ENCODE data around the gene NOXA1. TPM values are rescaled to one million over a fixed set of nuclear protein-coding genes. Genes with fewer than 3 reads are reported as not detected.

NOXA1 gene
- total and polyA plus RNA-seq, 2 of the 8 experiments (the other 6 are each of a cell fraction or from before 2014, with no cell fraction given) = 0.34 to 0.91 TPM

DNA sequence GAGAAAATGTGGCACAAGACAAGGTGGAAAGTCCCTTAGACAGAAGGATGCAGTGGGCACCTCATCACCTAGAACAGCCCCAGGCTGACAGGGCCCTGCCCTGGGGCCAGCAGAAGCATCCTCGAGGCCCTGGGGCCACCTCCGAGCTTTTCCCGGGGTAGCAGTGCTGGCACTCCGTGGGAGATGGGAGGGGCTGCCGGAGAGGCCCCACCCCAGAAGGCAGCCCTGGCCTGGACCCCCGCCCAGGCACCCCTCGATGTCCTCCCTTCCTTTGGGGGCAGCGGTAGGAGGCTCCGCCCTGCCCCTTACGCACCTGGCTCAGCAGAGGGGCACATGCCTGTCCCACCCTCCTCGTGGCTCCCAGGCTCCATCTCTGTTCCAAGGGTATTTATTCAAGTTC is 53.7 kb downstream of the NOXA1 start (continued):
- TF ChIP-seq, protein P1, sequence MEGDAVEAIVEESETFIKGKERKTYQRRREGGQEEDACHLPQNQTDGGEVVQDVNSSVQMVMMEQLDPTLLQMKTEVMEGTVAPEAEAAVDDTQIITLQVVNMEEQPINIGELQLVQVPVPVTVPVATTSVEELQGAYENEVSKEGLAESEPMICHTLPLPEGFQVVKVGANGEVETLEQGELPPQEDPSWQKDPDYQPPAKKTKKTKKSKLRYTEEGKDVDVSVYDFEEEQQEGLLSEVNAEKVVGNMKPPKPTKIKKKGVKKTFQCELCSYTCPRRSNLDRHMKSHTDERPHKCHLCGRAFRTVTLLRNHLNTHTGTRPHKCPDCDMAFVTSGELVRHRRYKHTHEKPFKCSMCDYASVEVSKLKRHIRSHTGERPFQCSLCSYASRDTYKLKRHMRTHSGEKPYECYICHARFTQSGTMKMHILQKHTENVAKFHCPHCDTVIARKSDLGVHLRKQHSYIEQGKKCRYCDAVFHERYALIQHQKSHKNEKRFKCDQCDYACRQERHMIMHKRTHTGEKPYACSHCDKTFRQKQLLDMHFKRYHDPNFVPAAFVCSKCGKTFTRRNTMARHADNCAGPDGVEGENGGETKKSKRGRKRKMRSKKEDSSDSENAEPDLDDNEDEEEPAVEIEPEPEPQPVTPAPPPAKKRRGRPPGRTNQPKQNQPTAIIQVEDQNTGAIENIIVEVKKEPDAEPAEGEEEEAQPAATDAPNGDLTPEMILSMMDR (IDR thresholded peaks at IDR 0.05; ENCODE audit: control extremely low read depth in 1 of 3, insufficient read depth in 1 of 3, low read depth in 1 of 3, low read length in 3 of 3) = no peak
- TF ChIP-seq NRF1 (IDR thresholded peaks at IDR 0.05; ENCODE audit: low read depth, low read length) (no peak), RNF2 (IDR thresholded peaks at IDR 0.05; ENCODE audit: borderline replicate concordance, low read depth, low read length, missing control alignments, poor library complexity, severe bottlenecking) (no peak), CHD1 (IDR thresholded peaks at IDR 0.05; ENCODE audit: low read depth, low read length) (no peak), TBP (IDR thresholded peaks at IDR 0.05; ENCODE audit: low read depth, low read length) (no peak), EGR1 (IDR thresholded peaks at IDR 0.05; ENCODE audit: borderline replicate concordance, low read depth, low read length) (no peak)
